HepG2 (cell line): ENCODE data around the gene NDC80. TPM values are rescaled to one million over a fixed set of nuclear protein-coding genes. Genes with fewer than 3 reads are reported as not detected.

ENCODE experiments used
- ATAD3A ChIP-seq: sonication (generic); formaldehyde crosslinking; IDR thresholded peaks from 2 replicates; pipeline ENCODE4 v1.4.0; 2020; ENCODE audit warnings: missing genetic modification reagents
- CREM ChIP-seq, 2 experiments: sonication (generic) in 1 of 2; formaldehyde crosslinking in 1 of 2; IDR thresholded peaks; 2 replicates each; pipeline versions ENCODE4 v1.4.0 to v1.6.1; 2016 to 2020; ENCODE audit warnings: antibody characterized with exemption in 1 of 2, mild to moderate bottlenecking in 1 of 2, missing genetic modification reagents in 1 of 2
- GATAD1 ChIP-seq: IDR thresholded peaks from 2 replicates; pipeline ENCODE4 v1.6.1; 2016; ENCODE audit warnings: missing genetic modification reagents, missing compliant biosample characterization
- MBNL3 ChIP-seq: fragments of 250-450 bp; sonication (Bioruptor Pico); conservative IDR thresholded peaks from 2 replicates; pipeline ENCODE4 v1.8.0; 2022; ENCODE audit warnings: mild to moderate bottlenecking, inconsistent platforms
- NFATC3 ChIP-seq: sonication (generic); formaldehyde crosslinking; IDR thresholded peaks from 2 replicates; pipeline ENCODE4 v1.5.1; 2020; ENCODE audit warnings: mild to moderate bottlenecking, missing genetic modification reagents
- POLR2G ChIP-seq: fragments of 200-400 bp; formaldehyde crosslinking; IDR thresholded peaks from 2 replicates; pipeline ENCODE4 v1.6.1; 2018; ENCODE audit warnings: mild to moderate bottlenecking, low read depth, low read length, moderate library complexity
- TAF1 ChIP-seq: sonication (generic); formaldehyde crosslinking; IDR thresholded peaks from 2 replicates; pipeline ENCODE4 v1.4.0; 2020; ENCODE audit warnings: missing genetic modification reagents
- ZBTB21 ChIP-seq: sonication (generic); formaldehyde crosslinking; IDR thresholded peaks from 2 replicates; pipeline ENCODE4 v1.4.0; 2020; ENCODE audit warnings: missing genetic modification reagents
- ZEB1 ChIP-seq: IDR thresholded peaks from 2 replicates; pipeline ENCODE4 v1.6.1; 2012; ENCODE audit warnings: mild to moderate bottlenecking, low read depth, inconsistent platforms; ENCODE audit not compliant: insufficient replicate concordance
- ZNF24 ChIP-seq: fragments of 450-650 bp; IDR thresholded peaks from 2 replicates; pipeline ENCODE4 v1.6.1; 2017; ENCODE audit warnings: antibody characterized with exemption, mild to moderate bottlenecking
- ZNF383 ChIP-seq: sonication (generic); formaldehyde crosslinking; IDR thresholded peaks from 2 replicates; pipeline ENCODE4 v1.4.0; 2020; ENCODE audit warnings: missing genetic modification reagents, mild to moderate bottlenecking, borderline replicate concordance
- ZNF44 ChIP-seq: sonication (generic); formaldehyde crosslinking; IDR thresholded peaks from 2 replicates; pipeline ENCODE4 v1.5.1; 2020; ENCODE audit warnings: mild to moderate bottlenecking, missing genetic modification reagents
- ZNF564 ChIP-seq: sonication (generic); formaldehyde crosslinking; IDR thresholded peaks from 2 replicates; pipeline ENCODE4 v1.8.1; 2023; ENCODE audit warnings: mild to moderate bottlenecking, missing genetic modification reagents
- ZNF724P ChIP-seq: sonication (generic); formaldehyde crosslinking; IDR thresholded peaks from 2 replicates; pipeline ENCODE4 v1.8.0; 2022; ENCODE audit warnings: missing genetic modification reagents, borderline replicate concordance
- ZNF792 ChIP-seq: IDR thresholded peaks from 2 replicates; pipeline ENCODE4 v1.6.1; 2016
- ZNF879 ChIP-seq: sonication (generic); formaldehyde crosslinking; IDR thresholded peaks from 2 replicates; pipeline ENCODE4 v1.8.1; 2023; ENCODE audit warnings: missing genetic modification reagents
- ZSCAN25 ChIP-seq: sonication (generic); formaldehyde crosslinking; IDR thresholded peaks from 2 replicates; pipeline ENCODE4 v1.8.0; 2022; ENCODE audit warnings: mild to moderate bottlenecking, missing genetic modification reagents
- polyA plus RNA-seq, 8 experiments: library from polyadenylated mRNA; depleted of rRNA in 3 of 8; stranded (reverse) in 7 of 8; unstranded in 1 of 8; fragments of >200 nt; fragmentation: Illumina TruSeq in 4 of 8; extraction: Trizol in 4 of 8; gene quantifications; 2 replicates each; pipeline versions ENCODE4 v1.2.1 to v1.2.3, GENCODE V29; 2011 to 2016; ENCODE audit warnings: low read depth in 4 of 8, missing spikeins in 1 of 8, mixed read lengths in 1 of 8; ENCODE audit not compliant: insufficient read depth in 1 of 8
- total RNA-seq, 5 experiments: library from RNA; depleted of rRNA; stranded (reverse); fragments of >200 nt; fragmentation: Illumina TruSeq; extraction: Trizol; gene quantifications; 2 replicates each; pipeline ENCODE4 v1.2.3, GENCODE V29; 2016; ENCODE audit warnings: low read depth in 1 of 5
- TF ChIP-seq, protein P1 (sequence below): sonication (generic); formaldehyde crosslinking; IDR thresholded peaks from 2 replicates; pipeline ENCODE4 v1.8.1; 2023; ENCODE audit warnings: missing genetic modification reagents, mild to moderate bottlenecking, borderline replicate concordance
- TF ChIP-seq, protein P2 (sequence below): sonication (generic); formaldehyde crosslinking; IDR thresholded peaks from 2 replicates; pipeline ENCODE4 v1.5.1; 2020; ENCODE audit warnings: mild to moderate bottlenecking, missing genetic modification reagents, moderate library complexity
- TF ChIP-seq, protein P3 (sequence below): sonication (generic); formaldehyde crosslinking; IDR thresholded peaks from 2 replicates; pipeline ENCODE4 v1.5.0; 2020; ENCODE audit warnings: missing genetic modification reagents, mild to moderate bottlenecking, borderline replicate concordance
- TF ChIP-seq, protein P4 (sequence below): sonication (generic); formaldehyde crosslinking; IDR thresholded peaks from 2 replicates; pipeline ENCODE4 v1.4.0; 2020; ENCODE audit warnings: low read depth, mild to moderate bottlenecking, missing genetic modification reagents
- TF ChIP-seq, protein P5 (sequence below): sonication (generic); formaldehyde crosslinking; IDR thresholded peaks from 2 replicates; pipeline ENCODE4 v1.8.1; 2022; ENCODE audit warnings: low read depth, mild to moderate bottlenecking, missing genetic modification reagents

The NDC80 gene
- total and polyA plus RNA-seq, 2 of the 13 experiments (the other 11 are each of a cell fraction or from before 2014, with no cell fraction given), result 9.6 to 33.0 TPM

DNA sequence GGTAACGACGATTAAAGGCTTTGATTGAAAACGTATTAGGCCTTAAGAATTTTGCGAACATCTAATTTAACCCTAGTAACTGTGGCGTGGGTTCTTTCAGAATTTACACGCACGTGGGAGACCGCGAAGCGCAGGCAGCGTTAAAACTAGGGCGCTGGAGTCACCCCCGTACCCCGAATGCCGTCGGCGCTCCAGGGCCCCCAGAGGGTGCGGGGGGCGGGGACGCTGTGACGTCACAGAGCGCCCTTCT, 83.5 kb downstream of the NDC80 start (continued):
- TF ChIP-seq ZSCAN25 (CRISPR knock-in tag) (peak; percentile 66; the same call in 1 of the 2 replicates), ZNF44 (CRISPR knock-in tag) (peak; percentile 74; the same call in 1 of the 2 replicates), ZNF879 (CRISPR knock-in tag) (0 out of 2 replicates have a peak, but pooled peaks have one; percentile 8), ZNF383 (CRISPR knock-in tag) (no peak), TAF1 (no peak), ZNF724P (CRISPR knock-in tag) (0 out of 2 replicates have a peak, but pooled peaks have one; percentile 73), ZEB1 (peak; percentile 24), ATAD3A (CRISPR knock-in tag) (no peak), ZNF792 (0 out of 2 replicates have a peak, but pooled peaks have one; percentile 8), MBNL3 (no peak), ZBTB21 (CRISPR knock-in tag) (peak; percentile 94), POLR2G (no peak), CREM (IDR thresholded peaks at IDR 0.05) (peak; percentile 93), CREM (CRISPR knock-in tag; IDR thresholded peaks at IDR 0.05) (no peak), ZNF564 (no peak), NFATC3 (0 out of 2 replicates have a peak, but pooled peaks have one; percentile 18), GATAD1 (CRISPR knock-in tag) (0 out of 2 replicates have a peak, but pooled peaks have one; percentile 15), ZNF24 (no peak)
- TF ChIP-seq, protein P1, sequence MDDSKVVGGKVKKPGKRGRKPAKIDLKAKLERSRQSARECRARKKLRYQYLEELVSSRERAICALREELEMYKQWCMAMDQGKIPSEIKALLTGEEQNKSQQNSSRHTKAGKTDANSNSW (CRISPR knock-in tag), result 0 out of 2 replicates have a peak, but pooled peaks have one; percentile 26
- TF ChIP-seq, protein P2, sequence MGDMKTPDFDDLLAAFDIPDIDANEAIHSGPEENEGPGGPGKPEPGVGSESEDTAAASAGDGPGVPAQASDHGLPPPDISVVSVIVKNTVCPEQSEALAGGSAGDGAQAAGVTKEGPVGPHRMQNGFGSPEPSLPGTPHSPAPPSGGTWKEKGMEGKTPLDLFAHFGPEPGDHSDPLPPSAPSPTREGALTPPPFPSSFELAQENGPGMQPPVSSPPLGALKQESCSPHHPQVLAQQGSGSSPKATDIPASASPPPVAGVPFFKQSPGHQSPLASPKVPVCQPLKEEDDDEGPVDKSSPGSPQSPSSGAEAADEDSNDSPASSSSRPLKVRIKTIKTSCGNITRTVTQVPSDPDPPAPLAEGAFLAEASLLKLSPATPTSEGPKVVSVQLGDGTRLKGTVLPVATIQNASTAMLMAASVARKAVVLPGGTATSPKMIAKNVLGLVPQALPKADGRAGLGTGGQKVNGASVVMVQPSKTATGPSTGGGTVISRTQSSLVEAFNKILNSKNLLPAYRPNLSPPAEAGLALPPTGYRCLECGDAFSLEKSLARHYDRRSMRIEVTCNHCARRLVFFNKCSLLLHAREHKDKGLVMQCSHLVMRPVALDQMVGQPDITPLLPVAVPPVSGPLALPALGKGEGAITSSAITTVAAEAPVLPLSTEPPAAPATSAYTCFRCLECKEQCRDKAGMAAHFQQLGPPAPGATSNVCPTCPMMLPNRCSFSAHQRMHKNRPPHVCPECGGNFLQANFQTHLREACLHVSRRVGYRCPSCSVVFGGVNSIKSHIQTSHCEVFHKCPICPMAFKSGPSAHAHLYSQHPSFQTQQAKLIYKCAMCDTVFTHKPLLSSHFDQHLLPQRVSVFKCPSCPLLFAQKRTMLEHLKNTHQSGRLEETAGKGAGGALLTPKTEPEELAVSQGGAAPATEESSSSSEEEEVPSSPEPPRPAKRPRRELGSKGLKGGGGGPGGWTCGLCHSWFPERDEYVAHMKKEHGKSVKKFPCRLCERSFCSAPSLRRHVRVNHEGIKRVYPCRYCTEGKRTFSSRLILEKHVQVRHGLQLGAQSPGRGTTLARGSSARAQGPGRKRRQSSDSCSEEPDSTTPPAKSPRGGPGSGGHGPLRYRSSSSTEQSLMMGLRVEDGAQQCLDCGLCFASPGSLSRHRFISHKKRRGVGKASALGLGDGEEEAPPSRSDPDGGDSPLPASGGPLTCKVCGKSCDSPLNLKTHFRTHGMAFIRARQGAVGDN (CRISPR knock-in tag), result no peak
- TF ChIP-seq, protein P3, sequence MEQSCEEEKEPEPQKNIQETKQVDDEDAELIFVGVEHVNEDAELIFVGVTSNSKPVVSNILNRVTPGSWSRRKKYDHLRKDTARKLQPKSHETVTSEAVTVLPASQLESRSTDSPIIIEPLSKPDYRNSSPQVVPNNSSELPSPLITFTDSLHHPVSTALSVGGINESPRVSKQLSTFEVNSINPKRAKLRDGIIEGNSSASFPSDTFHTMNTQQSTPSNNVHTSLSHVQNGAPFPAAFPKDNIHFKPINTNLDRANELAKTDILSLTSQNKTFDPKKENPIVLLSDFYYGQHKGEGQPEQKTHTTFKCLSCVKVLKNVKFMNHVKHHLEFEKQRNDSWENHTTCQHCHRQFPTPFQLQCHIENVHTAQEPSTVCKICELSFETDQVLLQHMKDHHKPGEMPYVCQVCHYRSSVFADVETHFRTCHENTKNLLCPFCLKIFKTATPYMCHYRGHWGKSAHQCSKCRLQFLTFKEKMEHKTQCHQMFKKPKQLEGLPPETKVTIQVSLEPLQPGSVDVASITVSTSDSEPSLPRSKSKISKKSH, result no peak
- TF ChIP-seq, protein P4, sequence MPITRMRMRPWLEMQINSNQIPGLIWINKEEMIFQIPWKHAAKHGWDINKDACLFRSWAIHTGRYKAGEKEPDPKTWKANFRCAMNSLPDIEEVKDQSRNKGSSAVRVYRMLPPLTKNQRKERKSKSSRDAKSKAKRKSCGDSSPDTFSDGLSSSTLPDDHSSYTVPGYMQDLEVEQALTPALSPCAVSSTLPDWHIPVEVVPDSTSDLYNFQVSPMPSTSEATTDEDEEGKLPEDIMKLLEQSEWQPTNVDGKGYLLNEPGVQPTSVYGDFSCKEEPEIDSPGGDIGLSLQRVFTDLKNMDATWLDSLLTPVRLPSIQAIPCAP, result no peak
- TF ChIP-seq, protein P5, sequence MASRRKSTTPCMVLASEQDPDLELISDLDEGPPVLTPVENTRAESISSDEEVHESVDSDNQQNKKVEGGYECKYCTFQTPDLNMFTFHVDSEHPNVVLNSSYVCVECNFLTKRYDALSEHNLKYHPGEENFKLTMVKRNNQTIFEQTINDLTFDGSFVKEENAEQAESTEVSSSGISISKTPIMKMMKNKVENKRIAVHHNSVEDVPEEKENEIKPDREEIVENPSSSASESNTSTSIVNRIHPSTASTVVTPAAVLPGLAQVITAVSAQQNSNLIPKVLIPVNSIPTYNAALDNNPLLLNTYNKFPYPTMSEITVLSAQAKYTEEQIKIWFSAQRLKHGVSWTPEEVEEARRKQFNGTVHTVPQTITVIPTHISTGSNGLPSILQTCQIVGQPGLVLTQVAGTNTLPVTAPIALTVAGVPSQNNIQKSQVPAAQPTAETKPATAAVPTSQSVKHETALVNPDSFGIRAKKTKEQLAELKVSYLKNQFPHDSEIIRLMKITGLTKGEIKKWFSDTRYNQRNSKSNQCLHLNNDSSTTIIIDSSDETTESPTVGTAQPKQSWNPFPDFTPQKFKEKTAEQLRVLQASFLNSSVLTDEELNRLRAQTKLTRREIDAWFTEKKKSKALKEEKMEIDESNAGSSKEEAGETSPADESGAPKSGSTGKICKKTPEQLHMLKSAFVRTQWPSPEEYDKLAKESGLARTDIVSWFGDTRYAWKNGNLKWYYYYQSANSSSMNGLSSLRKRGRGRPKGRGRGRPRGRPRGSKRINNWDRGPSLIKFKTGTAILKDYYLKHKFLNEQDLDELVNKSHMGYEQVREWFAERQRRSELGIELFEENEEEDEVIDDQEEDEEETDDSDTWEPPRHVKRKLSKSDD (CRISPR knock-in tag), result peak; percentile 70; the same call in 1 of the 2 replicates
